GM18907 (cell line): ENCODE data around the gene GCFC2.

Source experiments
- ATAC-seq: cut with Tn5 transposase; IDR thresholded peaks from one replicate; pipeline ENCODE4 v1.9.1; 2021; ENCODE audit warnings: mild to moderate bottlenecking, moderate library complexity; ENCODE audit not compliant: unreplicated experiment

GCFC2 gene

GRCh38 chr2:75632091-75632701 lies 78.5 kb downstream of the GCFC2 start:
- ATAC-seq, result no peak

GRCh38 chr2:75627902-75628504 lies 82.7 kb downstream of the GCFC2 start:
- peak; percentile 90 for ATAC-seq

GRCh38 chr2:75622929-75623328 lies 87.8 kb downstream of the GCFC2 start:
- ATAC-seq, result no peak

- no peak for ATAC-seq
Observed at GRCh38 chr2:75622500-75622899, 88.2 kb downstream of the GCFC2 start.

- no peak for ATAC-seq
Observed at GRCh38 chr2:75621228-75621627, 89.5 kb downstream of the GCFC2 start.

- no peak for ATAC-seq
Observed at GRCh38 chr2:75619956-75620740, 90.6 kb downstream of the GCFC2 start.

- no peak for ATAC-seq
Observed at GRCh38 chr2:75616933-75617332, 93.8 kb downstream of the GCFC2 start.

GRCh38 chr2:75616406-75616805 lies 94.3 kb downstream of the GCFC2 start:
- no peak for ATAC-seq

GRCh38 chr2:75614162-75614651 lies 96.5 kb downstream of the GCFC2 start:
- ATAC-seq, result no peak

- ATAC-seq, result no peak
Observed at GRCh38 chr2:75612862-75613243, 97.9 kb downstream of the GCFC2 start.
